Activated CD8-positive, alpha-beta T cell treated with anti-CD3 and anti-CD28 coated beads for 36 hours (primary cell): Measurements from ENCODE around the gene CAMK1. TPM values are rescaled to one million over a fixed set of nuclear protein-coding genes. Genes with fewer than 3 reads are reported as not detected.
"Not testable (repeated sequence)": the region's sequence is repeated elsewhere in the genome, so short reads cannot be mapped to it uniquely, and the experiment has no call there.

Source experiments
- ATAC-seq: fragments of 200-7000 bp; cut with Tn5 transposase; one replicate; pipeline ENCODE4 v1.10.0; 2021; ENCODE audit warnings: mild to moderate bottlenecking, moderate library complexity
- CTCF ChIA-PET: fragments of 350-600 bp; sonication (Branson Sonifier 250); formaldehyde crosslinking; loops from one replicate; lab custom pipeline; 2021; ENCODE audit warnings: antibody characterized with exemption; lab: Charles Lee
- POLR2A ChIA-PET: fragments of 350-600 bp; sonication (Branson Sonifier 250); formaldehyde crosslinking; loops from one replicate; lab custom pipeline; 2021; ENCODE audit warnings: antibody characterized with exemption; lab: Charles Lee
- DNase-seq: peaks from one replicate; pipeline ENCODE4 v3.0.0-alpha.2; 2020
- H3K27ac Mint-ChIP-seq: one replicate; pipeline ENCODE4 v1.8.0; 2021; ENCODE audit warnings: mild to moderate bottlenecking, mixed read lengths
- H3K27me3 Mint-ChIP-seq: one replicate; pipeline ENCODE4 v1.8.0; 2021; ENCODE audit warnings: mixed read lengths
- H3K36me3 Mint-ChIP-seq: one replicate; pipeline ENCODE4 v1.8.0; 2021; ENCODE audit warnings: low read depth, mixed read lengths
- H3K4me1 Mint-ChIP-seq: one replicate; pipeline ENCODE4 v1.8.0; 2021; ENCODE audit warnings: low read depth, mixed read lengths
- H3K4me3 Mint-ChIP-seq: one replicate; pipeline ENCODE4 v1.8.0; 2021; ENCODE audit warnings: mild to moderate bottlenecking, moderate library complexity, mixed read lengths
- H3K9me3 Mint-ChIP-seq: one replicate; pipeline ENCODE4 v1.8.0; 2021; ENCODE audit warnings: mixed read lengths
- intact Hi-C: fragments of 100-400 bp; cut with micrococcal nuclease; formaldehyde crosslinking; loops from one replicate; pipeline ENCODE4 v1.10.0; 2022
- total RNA-seq, 2 experiments: library from RNA; stranded (reverse); gene quantifications; one replicate each; pipeline ENCODE4 v1.2.3, GENCODE V29; 2021
- TF ChIP-seq, protein P1 (sequence below): fragments of 200-600 bp; IDR thresholded peaks from one replicate; pipeline ENCODE4 v1.8.0; 2022; ENCODE audit warnings: antibody characterized with exemption, mild to moderate bottlenecking

Gene CAMK1
- total RNA-seq, 2 experiments from 2014 or later = 41.7 to 45.7 TPM

DNA sequence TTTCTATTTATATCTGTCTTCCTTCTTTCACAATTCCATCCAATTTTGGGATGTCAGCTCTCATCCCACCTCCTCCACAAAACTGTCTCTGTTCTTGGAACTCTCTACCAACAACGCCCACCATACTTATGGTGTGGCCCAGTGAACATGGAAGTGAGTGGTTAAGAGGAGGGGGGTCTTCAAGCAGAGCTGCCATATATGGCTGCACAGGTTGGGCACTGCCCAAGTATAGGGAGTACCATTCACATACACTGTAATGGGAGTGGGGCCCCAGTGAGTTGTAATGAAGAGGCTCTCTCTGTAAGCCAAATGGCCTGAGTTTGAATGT is 7.9 kb upstream of the CAMK1 start:
- Mint-ChIP-seq H3K9me3 (peaks cover 1% of the 10 kb centered on the region), H3K4me3 (peak overlapping the region; percentile 36), H3K36me3 (peaks cover 27% of the 10 kb centered on the region), H3K27ac (peak overlapping the region; percentile 97), H3K27me3 (no peaks in the 10 kb centered on the region), H3K4me1 (peaks cover 62% of the 10 kb centered on the region)
- intact Hi-C loops = no loop called here
- peak; percentile 34 for ATAC-seq
- TF ChIP-seq, protein P1, sequence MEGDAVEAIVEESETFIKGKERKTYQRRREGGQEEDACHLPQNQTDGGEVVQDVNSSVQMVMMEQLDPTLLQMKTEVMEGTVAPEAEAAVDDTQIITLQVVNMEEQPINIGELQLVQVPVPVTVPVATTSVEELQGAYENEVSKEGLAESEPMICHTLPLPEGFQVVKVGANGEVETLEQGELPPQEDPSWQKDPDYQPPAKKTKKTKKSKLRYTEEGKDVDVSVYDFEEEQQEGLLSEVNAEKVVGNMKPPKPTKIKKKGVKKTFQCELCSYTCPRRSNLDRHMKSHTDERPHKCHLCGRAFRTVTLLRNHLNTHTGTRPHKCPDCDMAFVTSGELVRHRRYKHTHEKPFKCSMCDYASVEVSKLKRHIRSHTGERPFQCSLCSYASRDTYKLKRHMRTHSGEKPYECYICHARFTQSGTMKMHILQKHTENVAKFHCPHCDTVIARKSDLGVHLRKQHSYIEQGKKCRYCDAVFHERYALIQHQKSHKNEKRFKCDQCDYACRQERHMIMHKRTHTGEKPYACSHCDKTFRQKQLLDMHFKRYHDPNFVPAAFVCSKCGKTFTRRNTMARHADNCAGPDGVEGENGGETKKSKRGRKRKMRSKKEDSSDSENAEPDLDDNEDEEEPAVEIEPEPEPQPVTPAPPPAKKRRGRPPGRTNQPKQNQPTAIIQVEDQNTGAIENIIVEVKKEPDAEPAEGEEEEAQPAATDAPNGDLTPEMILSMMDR = no peak
- ChIA-PET CTCF (interaction anchor here (1.1 to 3.9 kb wide), 5 partner anchors 13 to 205 kb away, joined by 3 to 18 read pairs (median 6); partner anchors contain the start of gene ARPC4), POLR2A (interaction anchor here (0.9 to 3.3 kb wide), 19 partner anchors 9 to 381 kb away, joined by 3 to 25 read pairs (median 6); partner anchors contain the start of genes ARPC4, BRPF1, CAMK1 and MTMR14)
- DNase-seq = peak; percentile 51

DNA sequence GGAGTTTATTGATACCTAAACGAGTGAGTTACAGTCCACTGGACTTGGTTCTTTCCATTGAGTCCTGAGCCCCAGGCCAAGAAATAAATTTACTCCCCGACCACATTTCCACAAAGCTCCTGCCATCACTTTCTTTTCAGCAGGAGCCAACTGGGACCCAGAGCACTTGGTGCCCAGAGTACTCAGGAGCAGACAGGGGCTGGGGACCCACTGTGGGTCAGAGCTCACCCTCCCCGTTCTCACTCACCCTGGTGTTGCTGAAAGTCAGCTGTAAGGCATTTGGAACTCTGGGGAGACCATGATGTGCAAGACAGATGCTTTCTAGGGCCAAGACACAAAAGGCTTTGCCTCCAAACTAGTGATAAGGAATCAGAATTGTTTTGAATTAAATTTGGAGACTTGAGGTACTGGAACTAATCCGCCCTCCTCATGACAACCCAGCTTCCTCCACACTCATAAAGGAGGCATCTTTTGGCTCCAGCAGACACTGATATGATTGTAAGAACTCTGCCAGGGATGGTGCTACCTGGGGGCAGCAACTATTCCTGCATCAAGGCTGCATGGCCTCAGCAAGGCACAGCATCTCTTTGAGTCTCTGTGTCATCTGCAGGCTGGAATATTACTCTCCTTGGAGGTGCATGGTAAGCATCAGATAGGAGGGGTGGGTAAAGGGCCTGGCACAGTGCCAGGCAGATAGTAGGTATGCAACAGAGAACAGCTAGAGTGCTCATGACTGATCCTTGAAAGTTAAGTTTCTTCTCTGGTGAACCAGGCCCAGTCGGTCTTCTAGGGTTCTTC is 7.3 kb upstream of the CAMK1 start:
- H3K27ac Mint-ChIP-seq = peak overlapping the region; percentile 97
- H3K36me3 Mint-ChIP-seq = peaks cover 22% of the 10 kb centered on the region
- H3K4me1 Mint-ChIP-seq = peaks cover 59% of the 10 kb centered on the region
- intact Hi-C loops = no loop called here
- DNase-seq (peak; percentile 44), ATAC-seq (no peak)
- ChIA-PET POLR2A (interaction anchor here (0.8 to 3.3 kb wide), 18 partner anchors 9 to 128 kb away, joined by 3 to 25 read pairs (median 6); partner anchors contain the start of genes ARPC4, BRPF1, CAMK1 and MTMR14), CTCF (interaction anchor here (2.2 to 3.9 kb wide), 3 partner anchors 14 to 50 kb away, joined by 6 to 18 read pairs (median 9); no protein-coding TSS in a partner anchor)
- peaks cover 1% of the 10 kb centered on the region for H3K9me3 Mint-ChIP-seq
- peak overlapping the region; percentile 36 for H3K4me3 Mint-ChIP-seq
- TF ChIP-seq, protein P1 = no peak
- H3K27me3 Mint-ChIP-seq = no peaks in the 10 kb centered on the region

DNA sequence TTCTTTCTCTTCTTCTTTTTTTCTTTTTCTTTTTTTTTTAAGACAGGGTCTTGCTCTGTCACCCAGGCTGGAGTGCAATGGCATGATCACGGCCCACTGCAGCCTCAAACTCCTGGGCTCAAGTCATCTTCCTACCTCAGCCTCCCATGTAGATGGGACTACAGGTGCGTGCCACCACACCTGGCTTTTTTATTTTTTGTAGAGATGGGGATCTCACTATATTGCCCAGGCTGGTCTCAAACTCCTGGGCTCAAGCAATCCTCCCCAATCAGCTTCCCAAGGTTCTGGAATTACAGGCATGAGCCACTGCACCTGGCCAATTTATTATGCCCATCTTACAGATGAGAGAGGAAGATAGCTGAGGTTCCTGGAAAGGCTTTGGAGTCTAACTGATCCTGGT is 1.3 kb upstream of the CAMK1 start:
- POLR2A ChIA-PET = interaction anchor here (0.6 to 3.0 kb wide), 10 partner anchors 9 to 38 kb away, joined by 3 to 16 read pairs (median 6); partner anchors contain the start of genes ARPC4, OGG1 and TADA3
- Mint-ChIP-seq H3K4me1 (peaks cover 36% of the 10 kb centered on the region), H3K4me3 (peak overlapping the region; percentile 82), H3K36me3 (peaks cover 20% of the 10 kb centered on the region)
- H3K27me3 Mint-ChIP-seq, DNase-seq, ATAC-seq, intact Hi-C loops, H3K9me3 Mint-ChIP-seq, H3K27ac Mint-ChIP-seq: not testable (repeated sequence)
- CTCF ChIA-PET = interaction anchor here (0.7 to 1.0 kb wide), 2 partner anchors 51 to 492 kb away, joined by 3 read pairs; no protein-coding TSS in a partner anchor

DNA sequence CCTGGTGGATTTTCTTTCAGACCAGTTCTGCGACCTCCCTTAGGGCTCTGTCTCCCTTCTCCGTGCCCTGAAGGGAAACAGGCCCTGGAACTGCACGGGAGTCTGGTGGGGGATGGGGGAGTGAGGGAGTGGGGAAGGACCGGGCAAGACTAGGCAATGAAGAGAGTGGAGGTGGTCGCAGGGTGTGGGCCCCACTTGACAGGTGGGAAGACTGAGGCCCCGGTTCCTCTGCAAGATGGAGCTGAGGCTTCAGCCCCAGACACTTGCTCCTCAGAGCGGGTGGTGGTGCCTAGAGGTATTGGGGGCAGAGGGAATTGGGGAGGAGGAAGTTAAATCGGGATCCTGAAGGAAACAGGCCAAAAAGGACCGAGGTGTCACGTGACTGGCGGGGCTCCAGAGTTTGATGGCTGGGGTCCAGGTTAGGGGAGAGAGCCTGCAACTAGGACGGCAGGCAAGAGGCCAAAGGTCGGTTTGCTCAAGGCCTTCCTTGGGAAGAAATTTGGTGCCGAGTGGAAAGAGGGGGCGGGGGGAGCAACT is 597 bp upstream of the CAMK1 start:
- Mint-ChIP-seq H3K27ac (peak overlapping the region; percentile 76), H3K36me3 (peaks cover 26% of the 10 kb centered on the region), H3K4me1 (peaks cover 33% of the 10 kb centered on the region), H3K4me3 (peak overlapping the region; percentile 82), H3K27me3 (no peaks in the 10 kb centered on the region), H3K9me3 (no peaks in the 10 kb centered on the region)
- POLR2A ChIA-PET = interaction anchor here (0.6 to 3.0 kb wide), 8 partner anchors 9 to 38 kb away, joined by 3 to 16 read pairs (median 6); partner anchors contain the start of genes ARPC4, OGG1 and TADA3
- CTCF ChIA-PET = interaction anchor here (0.7 to 1.0 kb wide), 2 partner anchors 52 to 493 kb away, joined by 3 read pairs; no protein-coding TSS in a partner anchor
- DNase-seq (no peak), ATAC-seq (no peak)
- intact Hi-C loops = no loop called here
- TF ChIP-seq, protein P1 = no peak

DNA sequence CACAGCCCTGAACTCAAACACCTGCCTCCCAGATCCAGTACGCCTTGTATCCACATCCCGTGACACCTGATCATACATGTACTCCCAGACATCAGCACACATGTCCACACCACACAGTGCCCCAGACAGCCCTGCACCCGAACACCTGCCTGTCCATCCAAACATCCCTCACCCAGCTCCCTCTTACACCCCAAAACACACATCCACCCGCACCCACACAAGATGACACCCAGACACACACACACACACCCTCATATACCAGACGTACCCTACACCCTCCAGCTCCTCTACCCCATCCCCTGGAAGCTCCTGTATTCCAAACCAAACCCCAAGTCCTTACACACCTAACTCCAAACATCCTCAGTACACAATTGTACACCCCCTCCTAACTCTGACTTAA is 735 bp downstream of the CAMK1 start:
- intact Hi-C loops = no loop called here
- H3K9me3 Mint-ChIP-seq = no peaks in the 10 kb centered on the region
- ATAC-seq = no peak
- DNase-seq = no peak
- TF ChIP-seq, protein P1 = no peak
- no peaks in the 10 kb centered on the region for H3K27me3 Mint-ChIP-seq
- peaks cover 32% of the 10 kb centered on the region for H3K4me1 Mint-ChIP-seq
- CTCF ChIA-PET = no interaction called here
- POLR2A ChIA-PET = interaction anchor here (0.6 to 3.8 kb wide), 11 partner anchors 8 to 373 kb away, joined by 3 to 25 read pairs (median 4); partner anchors contain the start of genes ARPC4, BRPF1 and TADA3
- H3K4me3 Mint-ChIP-seq = peak overlapping the region; percentile 82
- H3K27ac Mint-ChIP-seq = peak overlapping the region; percentile 28
- H3K36me3 Mint-ChIP-seq = peaks cover 30% of the 10 kb centered on the region
